GM10266 (cell line): ENCODE measurements around the gene CNIH4.
"Not testable (repeated sequence)": the region's sequence is repeated elsewhere in the genome, so short reads cannot be mapped to it uniquely, and the experiment has no call there.

Experiments
- DNase-seq: peaks from one replicate; pipeline ENCODE4 v3.0.0; 2012; ENCODE audit errors: extremely low spot score
- CTCF ChIP-seq: IDR thresholded peaks from 2 replicates; pipeline ENCODE4 v1.5.1; 2012; ENCODE audit warnings: mild to moderate bottlenecking, low read depth; ENCODE audit not compliant: control insufficient read depth, insufficient read depth; ENCODE audit errors: missing control alignments

The CNIH4 gene

GRCh38 chr1:224356685-224357625 lies at the start of gene CNIH4:
CNIH4 (plus strand) TSS chr1:224356879; CDS start chr1:224356925, 46 bp downstream.
- no peak for TF ChIP-seq CTCF
- peak; percentile 97 for DNase-seq

DNA sequence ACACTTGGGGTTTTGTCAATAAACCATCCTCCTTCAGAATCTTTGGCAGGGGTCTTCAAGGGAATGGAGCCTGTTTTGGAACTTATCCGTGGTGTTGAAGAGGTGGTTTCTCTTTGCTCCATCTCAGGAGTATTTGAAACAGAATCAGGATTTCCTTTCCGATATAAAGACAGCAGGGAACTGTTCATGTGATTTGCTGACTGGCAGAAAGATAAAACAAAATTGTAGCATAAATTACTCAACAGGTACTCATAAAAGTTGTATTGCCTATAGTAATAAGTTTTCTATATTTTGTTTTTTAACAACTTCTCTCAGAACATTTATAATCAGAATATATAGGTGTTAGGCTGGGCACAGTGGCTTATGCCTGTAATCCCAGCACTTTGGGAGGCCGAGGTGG lies 48.6 kb upstream of the CNIH4 start:
- DNase-seq: no peak
- TF ChIP-seq CTCF: no peak

- not testable (repeated sequence) for DNase-seq
Observed at GRCh38 chr1:224311503-224311902, 45.2 kb upstream of the CNIH4 start.

- no peak for DNase-seq
- TF ChIP-seq CTCF: no peak
Observed at GRCh38 chr1:224312025-224312424, 44.7 kb upstream of the CNIH4 start.

DNA sequence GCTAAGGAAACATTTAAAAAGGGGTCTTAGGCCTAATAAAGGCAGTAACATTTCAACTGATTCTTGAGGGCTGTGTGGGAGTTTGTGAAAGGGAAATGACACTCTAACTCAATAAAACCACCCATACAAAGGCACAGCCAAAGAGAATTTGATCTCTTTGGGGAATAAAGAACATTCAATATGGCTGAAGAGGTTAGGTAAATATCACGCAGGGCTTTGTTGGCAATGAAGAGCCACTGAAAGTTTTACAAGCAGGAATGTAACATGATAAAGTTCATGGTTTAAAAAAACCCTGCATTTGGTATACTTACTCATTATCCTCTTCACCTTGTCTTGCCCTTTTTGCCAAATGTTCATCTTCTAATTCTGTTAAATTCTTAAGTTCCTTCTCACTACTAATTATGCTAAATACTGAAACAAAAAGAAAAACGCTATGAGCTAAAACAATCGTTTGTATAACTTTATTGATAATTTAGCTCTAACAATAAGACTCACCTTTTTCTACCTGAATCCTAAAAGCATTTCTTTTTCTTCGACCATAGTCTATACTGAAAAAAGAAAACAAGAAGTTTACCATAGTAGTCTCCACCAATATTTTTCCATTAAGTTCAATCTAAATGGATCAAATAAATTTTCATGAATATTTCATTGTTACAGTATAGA lies 39.2 kb upstream of the CNIH4 start:
- no peak for DNase-seq
- no peak for TF ChIP-seq CTCF

DNA sequence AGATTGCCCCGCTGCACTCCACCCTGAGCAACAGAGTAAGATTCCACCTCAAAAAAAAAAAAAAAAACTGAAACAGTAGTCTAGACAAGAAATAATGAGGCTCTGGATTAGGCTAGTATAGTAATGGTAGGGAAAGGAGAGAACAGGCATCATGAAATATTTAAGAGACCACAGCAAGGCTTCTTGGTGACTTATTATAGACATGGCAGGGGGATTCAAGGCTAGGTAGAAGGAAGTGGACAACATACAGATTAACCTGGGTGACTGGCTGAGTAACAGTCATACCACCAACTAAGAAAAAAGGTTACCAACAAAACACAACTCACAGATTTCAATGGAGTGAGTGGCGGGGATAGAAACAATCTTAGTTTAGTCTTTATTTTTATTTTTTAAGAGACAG lies 35.0 kb upstream of the CNIH4 start:
- TF ChIP-seq CTCF: no peak
- DNase-seq: no peak

DNA sequence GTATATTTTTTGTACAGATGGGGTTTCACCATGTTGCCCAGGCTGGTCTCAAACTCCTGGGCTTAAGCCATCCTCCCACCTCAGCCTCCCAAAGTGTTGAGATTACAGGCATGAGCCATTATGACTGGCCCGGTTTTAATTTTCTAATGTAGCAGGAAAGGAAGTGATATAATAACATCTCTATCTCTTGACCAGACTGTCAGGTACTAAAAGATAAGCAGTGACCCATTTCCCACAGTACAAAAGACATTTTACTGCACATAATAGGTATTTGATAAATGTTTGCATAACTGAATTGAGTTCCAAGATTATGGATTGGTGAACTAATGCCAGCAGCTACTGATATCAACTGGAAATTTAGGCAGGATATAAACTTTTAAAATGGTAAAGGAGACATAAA lies 30.7 kb upstream of the CNIH4 start:
- no peak for TF ChIP-seq CTCF
- DNase-seq: no peak

- no peak for TF ChIP-seq CTCF
Observed at GRCh38 chr1:224328644-224329043, 28.0 kb upstream of the CNIH4 start.

More at GRCh38 chr1:224328644-224329043, 28.0 kb upstream of the CNIH4 start:
- DNase-seq: no peak
